Neural cell (in vitro differentiated cells): ENCODE data around the gene IFI35. TPM values are rescaled to one million over a fixed set of nuclear protein-coding genes. Genes with fewer than 3 reads are reported as not detected.
"Not testable (repeated sequence)": the region's sequence is repeated elsewhere in the genome, so short reads cannot be mapped to it uniquely, and the experiment has no call there.

Experiments
- H2AFZ ChIP-seq: fragments of 200-600, 300-800 bp; sonication (generic), shearing (Covaris generic); 2 replicates; pipeline ENCODE4 v1.6.0; 2014; ENCODE audit warnings: low read depth, mild to moderate bottlenecking, antibody characterized with exemption, low read length, moderate library complexity
- H3F3A ChIP-seq: fragments of 200-600 bp; shearing (Covaris generic); 2 replicates; pipeline ENCODE4 v1.6.1; 2016; ENCODE audit warnings: mild to moderate bottlenecking, moderate library complexity, mixed read lengths, antibody characterized with exemption, low read length; ENCODE audit not compliant: insufficient read depth, poor library complexity, severe bottlenecking
- H3K27ac ChIP-seq: fragments of 200-600, 300-800 bp; sonication (generic), shearing (Covaris generic); 2 replicates; pipeline ENCODE4 v1.5.1; 2014; ENCODE audit warnings: mild to moderate bottlenecking, low read length, moderate library complexity
- H3K27me3 ChIP-seq: fragments of 300-800, 200-600 bp; sonication (generic), shearing (Covaris generic); 2 replicates; pipeline ENCODE4 v1.6.0; 2014; ENCODE audit warnings: mild to moderate bottlenecking, low read depth, low read length, moderate library complexity; ENCODE audit not compliant: insufficient read depth
- H3K36me3 ChIP-seq: fragments of 300-800, 200-600 bp; sonication (generic), shearing (Covaris generic); 2 replicates; pipeline ENCODE4 v1.5.1; 2014; ENCODE audit warnings: mild to moderate bottlenecking, antibody characterized with exemption, low read length, moderate library complexity; ENCODE audit not compliant: insufficient read depth
- H3K4me2 ChIP-seq: fragments of 300-800, 200-600 bp; sonication (generic), shearing (Covaris generic); 2 replicates; pipeline ENCODE4 v1.6.0; 2014; ENCODE audit warnings: mild to moderate bottlenecking, low read length
- H3K4me3 ChIP-seq: fragments of 300-800, 200-600 bp; sonication (generic), shearing (Covaris generic); 2 replicates; pipeline ENCODE4 v1.5.1; 2014; ENCODE audit warnings: mild to moderate bottlenecking, low read length, moderate library complexity
- H3K79me2 ChIP-seq: fragments of 200-600 bp; shearing (Covaris generic); replicated peaks from 2 replicates; pipeline ENCODE4 v1.6.0; 2014; ENCODE audit warnings: mild to moderate bottlenecking, low read length, moderate library complexity; ENCODE audit not compliant: insufficient read depth
- H3K9ac ChIP-seq: fragments of 300-800, 200-600 bp; sonication (generic), shearing (Covaris generic); 2 replicates; pipeline ENCODE4 v1.6.1; 2016; ENCODE audit warnings: mild to moderate bottlenecking, low read length, mixed read lengths
- H3K9me2 ChIP-seq: fragments of 200-600 bp; shearing (Covaris generic); 2 replicates; pipeline ENCODE4 v1.6.1; 2016; ENCODE audit warnings: mild to moderate bottlenecking, low read length, mixed read lengths; ENCODE audit not compliant: insufficient read depth
- H3K9me3 ChIP-seq: fragments of 200-600, 300-800 bp; sonication (generic), shearing (Covaris generic); 2 replicates; pipeline ENCODE4 v1.6.1; 2016; ENCODE audit warnings: mild to moderate bottlenecking, mixed run types, low read length, moderate library complexity, mixed read lengths
- H4K20me1 ChIP-seq: fragments of 200-600 bp; shearing (Covaris generic); 2 replicates; pipeline ENCODE4 v1.6.1; 2016; ENCODE audit warnings: mild to moderate bottlenecking, mixed run types; ENCODE audit not compliant: insufficient read depth
- CTCF ChIP-seq: fragments of 450-650 bp; IDR thresholded peaks from 2 replicates; pipeline ENCODE4 v1.5.1; 2014; ENCODE audit warnings: antibody characterized with exemption, mild to moderate bottlenecking, moderate library complexity; ENCODE audit not compliant: poor library complexity, severe bottlenecking
- EP300 ChIP-seq: fragments of 450-650 bp; conservative IDR thresholded peaks from 2 replicates; pipeline ENCODE4 v1.6.1; 2014; ENCODE audit warnings: antibody characterized with exemption, mild to moderate bottlenecking, moderate library complexity; ENCODE audit not compliant: poor library complexity, severe bottlenecking
- EZH2 ChIP-seq: fragments of 200-600, 300-800 bp; shearing (Covaris generic), sonication (generic); IDR thresholded peaks from 2 replicates; pipeline ENCODE4 v1.6.1; 2014; ENCODE audit warnings: antibody characterized with exemption, low read length, borderline replicate concordance, mild to moderate bottlenecking; ENCODE audit not compliant: insufficient read depth, poor library complexity, severe bottlenecking
- MXI1 ChIP-seq: fragments of 450-650 bp; conservative IDR thresholded peaks from 2 replicates; pipeline ENCODE4 v1.6.1; 2014; ENCODE audit warnings: antibody characterized with exemption, mild to moderate bottlenecking; ENCODE audit not compliant: poor library complexity, severe bottlenecking
- POLR2AphosphoS5 ChIP-seq: IDR thresholded peaks from 2 replicates; pipeline ENCODE4 v1.6.1; 2012
- RAD21 ChIP-seq: fragments of 450-650 bp; conservative IDR thresholded peaks from 2 replicates; pipeline ENCODE4 v1.6.1; 2014; ENCODE audit warnings: antibody characterized with exemption, mild to moderate bottlenecking, moderate library complexity
- REST ChIP-seq: IDR thresholded peaks from 2 replicates; pipeline ENCODE4 v1.6.1; 2012; ENCODE audit warnings: borderline replicate concordance
- SMC3 ChIP-seq: fragments of 450-650 bp; conservative IDR thresholded peaks from 2 replicates; pipeline ENCODE4 v1.6.1; 2014; ENCODE audit warnings: antibody characterized with exemption, mild to moderate bottlenecking, moderate library complexity; ENCODE audit not compliant: poor library complexity
- TAF1 ChIP-seq: IDR thresholded peaks from 2 replicates; pipeline ENCODE4 v1.6.1; 2012; ENCODE audit warnings: low read depth
- polyA plus RNA-seq: library from polyadenylated mRNA; depleted of rRNA; stranded (reverse); fragments of >200 nt; gene quantifications from 2 replicates; pipeline ENCODE4 v1.2.3, GENCODE V29; 2014

IFI35 gene
- polyA plus RNA-seq, 1 donor from 2014 or later: not detected

GRCh38 chr17:42975701-42976100, 30.9 kb upstream of the IFI35 start:
- not testable (repeated sequence) for H3K9me3 ChIP-seq, H3K79me2 ChIP-seq, H3K27me3 ChIP-seq, H3K4me2 ChIP-seq, H3K9me2 ChIP-seq, H3K36me3 ChIP-seq, H4K20me1 ChIP-seq, H3K9ac ChIP-seq, H2AFZ ChIP-seq, H3F3A ChIP-seq, H3K4me3 ChIP-seq, H3K27ac ChIP-seq

- H3K9me3 ChIP-seq: no peaks in the 10 kb centered on the region
- peak within 1 kb of the TSS; percentile 95 for H3K9ac ChIP-seq
- peak within 1 kb of the TSS; percentile 99 for H3K4me3 ChIP-seq
- no peaks in the 10 kb centered on the region for H3K9me2 ChIP-seq
- no peaks in the 10 kb centered on the region for H3K27me3 ChIP-seq
- H2AFZ ChIP-seq: peak within 1 kb of the TSS; percentile 48
- H3K4me2 ChIP-seq: peak within 1 kb of the TSS; percentile 93
- no peaks in the 10 kb centered on the region for H4K20me1 ChIP-seq
- no peak for TF ChIP-seq TAF1
- TF ChIP-seq SMC3: no peak
- no peak for TF ChIP-seq REST
- no peak for TF ChIP-seq EP300
- no peak for TF ChIP-seq RAD21
- TF ChIP-seq MXI1: no peak
- TF ChIP-seq CTCF: no peak
- no peak for TF ChIP-seq EZH2
- TF ChIP-seq POLR2AphosphoS5: no peak
- H3F3A ChIP-seq: no peaks in the 10 kb centered on the region
- no peaks in the 10 kb centered on the region for H3K36me3 ChIP-seq
- H3K27ac ChIP-seq: peak within 1 kb of the TSS; percentile 90
- peaks cover 27% of the 10 kb centered on the region for H3K79me2 ChIP-seq
Measured at GRCh38 chr17:42979511-42980273, 26.9 kb upstream of the IFI35 start, which contains the start of gene PTGES3L. Gene PTGES3L, minus strand, starts transcription at chr17:42980080. Its CDS starts 27 bp downstream, at chr17:42980053.
